Measurements from ENCODE around the gene RAPGEF4. TPM values are rescaled to one million over a fixed set of nuclear protein-coding genes. Genes with fewer than 3 reads are reported as not detected.
"Not testable (repeated sequence)": the region's sequence is repeated elsewhere in the genome, so short reads cannot be mapped to it uniquely, and the experiment has no call there.

RAPGEF4 gene
- total and polyA plus RNA-seq, 12 donors, result 1.2 to 11.2 (median 7.9) TPM

- Histone ChIP-seq H3K4me3 (no peak overlapping the region), H3K36me3 (peaks cover 0 to 11% (median 0%) of the 10 kb centered on the region in 9 donors), H3K27me3 (no peaks in the 10 kb centered on the region), H3K9me3 (no peaks in the 10 kb centered on the region), H3K27ac (no peak overlapping the region), H3K4me1 (peaks cover 5 to 59% (median 32%) of the 10 kb centered on the region in 9 donors)
- TF ChIP-seq CTCF (IDR thresholded peaks at IDR 0.05), result no peak
- 97% methylated on average over 3 of the region's 3 CpGs for WGBS, 2 donors
- DNase-seq (no peak), ATAC-seq (no peak)
- intact Hi-C loops (cut with DNase I), result loop anchor here in 2 of 10 donors (5.0 to 10.0 kb wide), 2 partner anchors 39 to 52 kb away; no protein-coding TSS in a partner anchor
These were observed 297.4 kb downstream of the RAPGEF4 start for GRCh38 chr2:173033084-173033483.

GRCh38 chr2:173034143-173034542, 298.5 kb downstream of the RAPGEF4 start:
- H3K4me3 ChIP-seq, result no peak overlapping the region
- 44 to 60% methylated on average over 7 of the region's 7 CpGs for WGBS, 2 donors
- peaks cover 0 to 57% (median 25%) of the 10 kb centered on the region in 9 donors for H3K4me1 ChIP-seq
- H3K36me3 ChIP-seq, result peaks cover 0 to 11% (median 0%) of the 10 kb centered on the region in 9 donors
- H3K27me3 ChIP-seq, result no peaks in the 10 kb centered on the region
- H3K27ac ChIP-seq, result peak overlapping the region in 4 of 10 donors; percentile 12 to 44 (median 33)
- intact Hi-C loops (cut with DNase I), result loop anchor here in 2 of 10 donors (5.0 to 10.0 kb wide), 2 partner anchors 38 to 51 kb away; no protein-coding TSS in a partner anchor
- DNase-seq (peak in 1 of 2 donors; percentile 15), ATAC-seq (peak in 1 of 8 donors; percentile 63)
- H3K9me3 ChIP-seq, result no peaks in the 10 kb centered on the region
- no peak for TF ChIP-seq CTCF (IDR thresholded peaks at IDR 0.05)

GRCh38 chr2:173037245-173038120, 301.8 kb downstream of the RAPGEF4 start:
- Histone ChIP-seq H3K4me1 (peaks cover 0 to 42% (median 22%) of the 10 kb centered on the region in 9 donors), H3K4me3 (no peak overlapping the region), H3K27me3 (no peaks in the 10 kb centered on the region), H3K36me3 (no peaks in the 10 kb centered on the region), H3K27ac (peak overlapping the region; percentile 6 to 80 (median 55)), H3K9me3 (no peaks in the 10 kb centered on the region)
- TF ChIP-seq CTCF (IDR thresholded peaks at IDR 0.05), result no peak
- intact Hi-C loops (cut with DNase I), result loop anchor here in 3 of 10 donors (5.0 to 10.0 kb wide), 3 partner anchors 35 to 47 kb away; partner anchors contain the start of gene MAP3K20 (in 1 of the 3)
- DNase-seq (peak in 1 of 2 donors; percentile 15), ATAC-seq (peak; percentile 60 to 90 (median 78))
- 24 to 34% methylated on average over 12 of the region's 12 CpGs for WGBS, 2 donors

GRCh38 chr2:173038257-173038656, 302.6 kb downstream of the RAPGEF4 start:
- Histone ChIP-seq H3K4me1 (peaks cover 0 to 44% (median 22%) of the 10 kb centered on the region in 9 donors), H3K27ac (peak overlapping the region in 7 of 10 donors; percentile 49 to 80 (median 63))
- WGBS, 2 donors, result 67 to 70% methylated on average over 2 of the region's 2 CpGs
- not testable (repeated sequence) for ATAC-seq, DNase-seq, H3K9me3 ChIP-seq, H3K27me3 ChIP-seq, H3K36me3 ChIP-seq, H3K4me3 ChIP-seq
- intact Hi-C loops (cut with DNase I), result loop anchor here in 3 of 10 donors (5.0 to 10.0 kb wide), 3 partner anchors 34 to 47 kb away; partner anchors contain the start of gene MAP3K20 (in 1 of the 3)
